Small intestine (tissue), 7 donors: ENCODE measurements around the gene HTT-AS. TPM values are rescaled to one million over a fixed set of nuclear protein-coding genes. Genes with fewer than 3 reads are reported as not detected.

Experiments used
- DNase-seq, 2 donors: peaks; one replicate each; pipeline versions ENCODE4 v3.0.0 to v3.0.0-alpha.2; 2013
- FAIRE-seq: peaks from 2 replicates; lab custom pipeline; 2012; peaks lifted over from hg19 to GRCh38; lab: Jason Lieb, UNC
- H3K27ac ChIP-seq, 3 donors: one replicate each; pipeline ENCODE4 v1.5.1; 2013; ENCODE audit warnings: low read length in 2 of 3, mild to moderate bottlenecking in 2 of 3, control low read depth in 1 of 3, inconsistent platforms in 1 of 3, low read depth in 1 of 3, moderate library complexity in 1 of 3
- H3K27me3 ChIP-seq, 3 donors: one replicate each; pipeline ENCODE4 v1.6.1; 2013; ENCODE audit warnings: low read length in 3 of 3, inconsistent platforms in 1 of 3; ENCODE audit not compliant: control insufficient read depth in 3 of 3, insufficient read depth in 3 of 3
- H3K36me3 ChIP-seq, 3 donors: one replicate each; pipeline ENCODE4 v1.6.1; 2013; ENCODE audit warnings: low read length in 3 of 3, inconsistent platforms in 1 of 3, low read depth in 1 of 3, mild to moderate bottlenecking in 1 of 3, moderate library complexity in 1 of 3; ENCODE audit not compliant: control insufficient read depth in 3 of 3, insufficient read depth in 2 of 3
- H3K4me1 ChIP-seq, 3 donors: one replicate each; pipeline ENCODE4 v1.6.1; 2013; ENCODE audit warnings: low read length in 2 of 3, inconsistent platforms in 1 of 3, low read depth in 1 of 3, mild to moderate bottlenecking in 1 of 3, moderate library complexity in 1 of 3; ENCODE audit not compliant: control insufficient read depth in 3 of 3, insufficient read depth in 2 of 3
- H3K4me3 ChIP-seq, 3 donors: one replicate each; pipeline ENCODE4 v1.5.1; 2013; ENCODE audit warnings: low read length in 3 of 3, control low read depth in 1 of 3, inconsistent platforms in 1 of 3, low read depth in 1 of 3, mild to moderate bottlenecking in 1 of 3, moderate library complexity in 1 of 3
- H3K9me3 ChIP-seq, 2 donors: one replicate each; pipeline ENCODE4 v1.6.1; 2013; ENCODE audit warnings: low read depth in 1 of 2, low read length in 1 of 2; ENCODE audit not compliant: control insufficient read depth in 2 of 2, insufficient read depth in 1 of 2
- WGBS, 3 donors: extraction: QIAGEN DNeasy Blood & Tissue Kit; methylation state at CpG; one replicate each; pipeline ENCODE4 v1.1.7; 2013; 5-methylcytosine and 5-hydroxymethylcytosine counted together
- polyA plus RNA-seq, 4 donors: library from polyadenylated mRNA; stranded (reverse) in 3 of 4; unstranded in 1 of 4; fragments of 200-250 nt in 3 of 4; fragments of 120-200 nt in 1 of 4; gene quantifications; one replicate each; pipeline versions ENCODE4 v1.2.1 to v1.2.3, GENCODE V29; 2013
- donor health status: healthy with polysubstance abuse.
- donor health status: control.
- donor health status: control.
- donor health status: Bipolar disorder and iron deficiency.
- donor health status: healthy.

Gene HTT-AS
- polyA plus RNA-seq, 4 donors = not detected

DNA sequence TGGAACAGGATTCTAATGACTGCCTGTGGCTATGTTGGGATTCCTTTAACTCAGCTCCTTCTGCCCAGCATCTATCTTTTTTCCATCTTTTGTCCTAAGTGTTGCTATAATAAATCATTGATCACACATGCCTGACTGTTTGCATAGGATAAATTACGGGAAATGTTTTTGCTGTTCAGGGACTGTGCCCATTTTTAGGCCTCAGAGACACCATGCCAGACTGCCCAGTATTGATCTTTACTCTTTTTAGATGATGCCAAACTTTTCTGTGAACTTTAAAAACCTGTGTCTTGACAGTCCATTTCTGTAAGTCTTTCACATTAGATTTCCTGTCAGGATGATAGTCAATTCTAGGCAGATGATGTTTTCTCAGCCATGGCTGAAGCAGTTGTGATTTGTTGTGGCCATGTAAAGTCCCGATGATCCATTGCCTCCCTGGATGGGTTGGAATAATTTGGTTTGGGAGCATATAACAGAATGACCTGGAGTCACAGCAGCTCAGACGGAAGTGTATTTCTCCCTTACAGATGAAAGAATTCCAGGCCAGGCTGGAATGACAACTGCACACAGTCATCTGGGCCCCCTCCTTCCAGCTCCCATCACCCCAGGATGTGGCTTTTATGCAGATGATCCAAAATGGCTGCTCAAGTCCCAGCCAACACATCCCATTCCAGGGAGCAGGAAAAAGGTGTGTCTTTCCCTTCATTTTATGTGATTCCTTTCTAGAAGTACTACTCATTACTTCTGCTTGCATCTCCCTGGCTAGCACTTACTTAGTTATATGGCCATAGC, 3.4 kb downstream of the HTT-AS start:
- H3K36me3 ChIP-seq = no peaks in the 10 kb centered on the region
- H3K4me1 ChIP-seq = peaks cover 2 to 7% (median 2%) of the 10 kb centered on the region in 3 donors
- H3K9me3 ChIP-seq = peaks cover 0 to 5% of the 10 kb centered on the region in 2 donors
- DNase-seq (no peak), FAIRE-seq (no peak)
- no peaks in the 10 kb centered on the region for H3K27me3 ChIP-seq
- WGBS, 3 donors = 83 to 87% (median 84%) methylated on average over 3 of the region's 3 CpGs
- no peak overlapping the region for H3K4me3 ChIP-seq
- no peak overlapping the region for H3K27ac ChIP-seq

DNA sequence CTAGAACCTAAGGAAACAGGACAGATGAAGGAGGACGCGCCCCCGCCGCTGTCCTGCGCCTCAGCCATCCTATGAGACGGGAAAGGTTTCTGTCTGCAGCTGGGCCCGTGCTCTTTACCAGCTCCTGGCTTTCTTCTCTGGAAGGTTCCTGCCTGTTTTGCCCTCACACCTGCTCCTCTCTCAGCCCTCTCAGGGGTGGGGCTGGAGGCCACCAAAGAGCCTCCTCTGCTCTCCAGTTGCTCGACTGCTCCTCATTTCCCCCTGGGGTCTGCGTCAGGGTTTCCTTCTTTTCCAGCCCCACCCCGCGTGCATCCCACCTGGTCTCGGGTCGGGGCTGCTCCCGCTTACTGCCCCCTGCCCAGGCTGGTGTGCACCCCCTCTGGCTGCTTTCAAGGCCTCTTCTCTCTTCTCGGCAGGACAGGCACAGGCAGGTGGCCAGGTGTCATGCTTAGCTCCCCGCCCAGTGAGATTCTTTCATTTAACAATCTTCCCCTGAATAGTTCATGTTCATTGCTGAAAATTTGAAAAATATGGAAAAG, 4.6 kb downstream of the HTT-AS start:
- DNase-seq = no peak
- WGBS, 3 donors = 75 to 82% (median 79%) methylated on average over 15 to 16 of the region's 16 CpGs
- peaks cover 0 to 5% of the 10 kb centered on the region in 2 donors for H3K9me3 ChIP-seq
- H3K4me3 ChIP-seq = no peak overlapping the region
- no peak overlapping the region for H3K27ac ChIP-seq
- peaks cover 0 to 5% (median 0%) of the 10 kb centered on the region in 3 donors for H3K4me1 ChIP-seq
- no peaks in the 10 kb centered on the region for H3K27me3 ChIP-seq
- H3K36me3 ChIP-seq = no peaks in the 10 kb centered on the region
- no peak for FAIRE-seq

DNA sequence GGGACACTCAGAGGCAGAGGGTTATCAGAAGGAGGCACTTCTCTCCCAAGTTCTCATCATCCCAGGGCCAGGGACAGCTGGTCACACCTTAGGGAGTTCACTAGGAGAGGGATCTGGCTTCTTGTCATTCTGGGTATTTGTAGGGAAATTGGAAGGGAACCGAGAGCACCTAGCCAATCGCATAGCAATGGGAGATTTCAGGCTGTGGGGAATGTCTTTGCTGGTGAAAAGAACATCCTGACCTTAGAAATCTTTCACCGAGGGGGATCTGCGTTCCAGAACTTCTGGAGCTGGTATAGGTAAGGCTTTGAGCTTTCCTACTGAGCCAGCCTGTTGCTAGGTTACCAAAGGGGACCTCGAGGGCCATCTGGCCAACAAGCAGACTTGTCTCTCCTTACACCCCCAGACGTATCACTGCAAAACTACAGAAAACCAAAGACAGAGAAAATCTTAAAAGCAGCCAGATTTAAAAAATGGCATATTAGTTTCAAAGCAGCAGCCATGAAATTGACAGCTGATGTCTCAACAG, 6.8 kb downstream of the HTT-AS start:
- Histone ChIP-seq H3K9me3 (peaks cover 0 to 5% of the 10 kb centered on the region in 2 donors), H3K4me1 (no peaks in the 10 kb centered on the region), H3K27me3 (no peaks in the 10 kb centered on the region), H3K27ac (no peak overlapping the region), H3K36me3 (no peaks in the 10 kb centered on the region), H3K4me3 (no peak overlapping the region)
- 87 to 92% (median 89%) methylated on average over 6 of the region's 6 CpGs for WGBS, 3 donors
- no peak for FAIRE-seq
- no peak for DNase-seq

DNA sequence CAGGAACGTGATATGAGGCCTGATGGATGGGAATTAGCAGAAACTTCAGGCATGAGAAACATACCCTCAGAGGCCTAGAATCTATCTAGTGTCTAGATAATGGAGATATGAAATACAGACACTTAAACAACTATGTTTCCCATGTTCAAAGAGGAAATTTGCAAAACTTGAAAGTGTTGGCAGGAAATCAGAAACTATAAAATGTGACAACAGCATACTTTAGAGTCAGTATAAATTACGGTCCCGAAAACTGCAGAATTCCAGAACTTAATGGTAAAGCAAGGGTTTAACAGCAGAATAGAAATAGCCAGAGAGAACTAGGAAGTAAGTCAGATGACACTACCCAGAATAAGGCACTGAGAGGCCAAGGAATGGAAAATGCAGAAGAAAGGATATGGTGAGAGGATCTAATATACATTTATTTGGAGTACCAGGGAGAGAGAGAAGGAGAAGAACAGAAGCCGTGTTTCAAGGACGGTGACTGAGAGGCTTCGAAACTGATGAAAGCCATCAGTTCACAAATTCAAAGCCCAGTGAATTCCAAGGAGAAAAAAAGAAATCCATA, 7.4 kb downstream of the HTT-AS start:
- Histone ChIP-seq H3K27ac (no peak overlapping the region), H3K27me3 (no peaks in the 10 kb centered on the region), H3K36me3 (no peaks in the 10 kb centered on the region), H3K4me3 (no peak overlapping the region), H3K4me1 (no peaks in the 10 kb centered on the region), H3K9me3 (peaks cover 0 to 5% of the 10 kb centered on the region in 2 donors)
- no peak for DNase-seq
- WGBS, 3 donors = 88 to 94% (median 93%) methylated on average over 6 of the region's 6 CpGs
- FAIRE-seq = no peak

DNA sequence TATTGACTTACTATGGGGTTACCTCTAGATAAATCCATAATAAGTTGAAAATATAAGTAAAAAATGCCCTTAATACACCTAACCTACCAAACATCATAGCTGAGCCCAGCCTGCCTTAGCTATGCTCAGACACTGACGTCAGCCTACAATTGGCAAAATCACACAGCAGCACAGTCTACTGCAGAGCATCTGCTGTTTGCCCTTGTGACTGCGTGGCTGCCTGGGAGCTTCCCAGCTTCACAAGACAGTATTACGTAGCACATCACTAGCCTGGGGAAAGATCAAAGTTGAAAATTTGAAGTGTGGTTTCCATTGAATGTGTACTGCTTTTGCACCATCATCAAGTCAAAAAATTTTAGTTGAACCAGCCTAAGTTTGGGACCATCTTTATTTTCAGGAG, 8.8 kb downstream of the HTT-AS start:
- peaks cover 0 to 5% of the 10 kb centered on the region in 2 donors for H3K9me3 ChIP-seq
- H3K27ac ChIP-seq = no peak overlapping the region
- peaks cover 0 to 1% (median 0%) of the 10 kb centered on the region in 3 donors for H3K27me3 ChIP-seq
- no peak for DNase-seq
- WGBS, 3 donors = 76 to 85% (median 80%) methylated on average over 3 of the region's 3 CpGs
- no peaks in the 10 kb centered on the region for H3K36me3 ChIP-seq
- H3K4me3 ChIP-seq = no peak overlapping the region
- H3K4me1 ChIP-seq = no peaks in the 10 kb centered on the region
- FAIRE-seq = no peak

DNA sequence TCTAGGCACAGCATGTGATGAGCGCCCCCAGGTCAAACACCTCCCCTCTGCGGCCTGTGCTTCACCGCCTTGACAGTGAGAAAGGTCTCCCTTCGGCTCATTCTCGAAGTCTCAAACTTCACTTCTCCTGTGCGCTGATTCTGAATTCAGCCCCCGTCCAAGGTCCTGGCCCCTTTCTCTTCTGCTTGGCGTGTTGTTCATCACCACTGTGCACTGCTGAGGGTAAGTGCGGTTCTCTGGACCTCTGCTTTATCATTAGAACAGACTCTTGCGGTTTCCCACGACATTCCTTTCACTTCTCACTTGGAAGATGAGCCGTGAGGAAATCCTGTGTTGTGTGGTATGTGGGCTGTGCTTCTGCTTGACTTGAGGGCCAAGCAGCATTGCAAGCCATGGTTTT, 11.9 kb downstream of the HTT-AS start:
- Histone ChIP-seq H3K4me1 (no peaks in the 10 kb centered on the region), H3K27ac (no peak overlapping the region), H3K27me3 (peaks cover 0 to 2% (median 0%) of the 10 kb centered on the region in 3 donors), H3K36me3 (no peaks in the 10 kb centered on the region), H3K4me3 (no peak overlapping the region), H3K9me3 (peaks cover 0 to 5% of the 10 kb centered on the region in 2 donors)
- DNase-seq = no peak
- no peak for FAIRE-seq
- 84 to 93% (median 89%) methylated on average over 12 of the region's 12 CpGs for WGBS, 3 donors

DNA sequence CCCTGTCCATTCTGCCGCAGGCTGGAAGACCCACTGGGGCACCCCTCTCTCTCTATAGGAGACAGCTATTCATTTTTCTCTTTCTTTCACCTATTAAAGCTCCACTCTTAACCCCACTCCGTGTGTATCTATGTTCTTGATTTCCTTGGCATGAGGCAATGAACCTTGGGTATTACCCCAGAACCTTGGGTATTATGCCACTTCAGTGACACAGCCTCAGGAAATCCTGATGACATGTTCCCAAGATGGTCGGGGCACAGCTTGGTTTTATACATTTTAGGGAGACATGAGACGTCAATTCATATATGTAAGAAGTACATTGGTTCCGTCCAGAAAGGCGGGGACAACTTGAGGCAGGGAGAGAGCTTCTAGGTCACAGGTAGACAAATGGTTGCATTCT, 13.4 kb downstream of the HTT-AS start:
- FAIRE-seq (no peak), DNase-seq (no peak)
- H3K9me3 ChIP-seq = peaks cover 0 to 7% of the 10 kb centered on the region in 2 donors
- no peaks in the 10 kb centered on the region for H3K36me3 ChIP-seq
- H3K27ac ChIP-seq = no peak overlapping the region
- peaks cover 0 to 2% (median 0%) of the 10 kb centered on the region in 3 donors for H3K27me3 ChIP-seq
- WGBS, 3 donors = 92 to 95% (median 92%) methylated on average over 6 of the region's 6 CpGs
- H3K4me1 ChIP-seq = no peaks in the 10 kb centered on the region
- H3K4me3 ChIP-seq = no peak overlapping the region

DNA sequence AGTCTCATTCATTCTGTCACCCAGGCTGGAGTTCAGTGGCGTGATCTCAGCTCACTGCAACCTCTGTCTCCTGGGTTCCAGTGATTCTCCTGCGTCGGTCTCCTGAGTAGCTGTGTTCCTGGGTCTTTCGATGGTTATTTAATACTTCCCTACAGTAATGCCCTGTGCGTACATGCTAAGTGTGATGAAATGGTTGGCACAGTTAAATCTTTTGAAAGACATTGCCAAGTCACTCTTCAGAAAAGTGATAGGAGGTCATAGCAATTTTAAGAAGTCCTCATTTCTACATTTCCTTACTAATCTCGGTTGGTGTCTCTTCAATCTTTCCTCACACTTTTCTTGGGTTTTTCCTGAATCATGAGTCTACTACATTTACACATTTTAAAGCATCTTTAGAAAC, 14.4 kb downstream of the HTT-AS start:
- no peaks in the 10 kb centered on the region for H3K4me1 ChIP-seq
- H3K27me3 ChIP-seq = peaks cover 0 to 2% (median 0%) of the 10 kb centered on the region in 3 donors
- DNase-seq = no peak
- WGBS, 3 donors = 92 to 97% (median 95%) methylated on average over 6 of the region's 6 CpGs
- H3K4me3 ChIP-seq = no peak overlapping the region
- no peak for FAIRE-seq
- H3K36me3 ChIP-seq = no peaks in the 10 kb centered on the region
- peaks cover 0 to 17% of the 10 kb centered on the region in 2 donors for H3K9me3 ChIP-seq
- H3K27ac ChIP-seq = no peak overlapping the region
